ENCODE results near the gene IER5L.
"Not testable (repeated sequence)": the region's sequence is repeated elsewhere in the genome, so short reads cannot be mapped to it uniquely, and the experiment has no call there.

The IER5L gene

GRCh38 chr9:129163753-129164152, 14.3 kb downstream of the IER5L start:
- Histone ChIP-seq H3K4me1 (ENCODE audit: control insufficient read depth, insufficient read depth, low read length) (peaks cover 43% of the 10 kb centered on the region), H3K4me3 (ENCODE audit: low read length) (no peak overlapping the region), H3K9me3 (ENCODE audit: control insufficient read depth, low read length) (no peaks in the 10 kb centered on the region), H3K9ac (ENCODE audit: low read length) (peak overlapping the region; percentile 49), H3K36me3 (ENCODE audit: control insufficient read depth, insufficient read depth, low read length) (no peaks in the 10 kb centered on the region), H3K27me3 (ENCODE audit: control insufficient read depth, insufficient read depth, low read length) (no peaks in the 10 kb centered on the region)

DNA sequence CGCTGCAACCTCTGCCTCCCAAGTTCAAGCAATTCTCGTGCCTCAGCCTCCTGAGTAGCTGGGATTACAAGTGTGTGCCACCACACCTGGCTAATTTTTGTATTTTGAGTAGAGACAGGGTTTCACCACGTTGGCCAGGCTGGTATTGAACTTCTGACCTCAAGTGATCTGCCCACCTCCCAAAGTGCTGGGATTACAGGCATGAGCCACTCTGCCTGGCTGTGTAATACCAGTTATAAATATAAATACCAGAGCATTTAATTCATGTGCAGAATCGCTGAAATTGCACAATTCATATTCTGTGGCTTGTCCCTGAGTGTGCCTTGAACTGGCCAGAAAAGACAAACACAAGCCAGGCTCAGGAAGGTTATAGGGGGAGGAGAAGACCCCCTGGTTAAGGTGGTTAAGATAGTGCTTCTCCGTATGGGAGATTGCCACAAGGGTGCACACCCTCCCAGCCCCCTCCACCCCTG, 14.8 kb downstream of the IER5L start:
- Histone ChIP-seq H3K9ac (ENCODE audit: low read length) (peak overlapping the region; percentile 49), H3K4me1 (ENCODE audit: control insufficient read depth, insufficient read depth, low read length) (peaks cover 38% of the 10 kb centered on the region)
- not testable (repeated sequence) for H3K27me3 ChIP-seq (ENCODE audit: control insufficient read depth, insufficient read depth, low read length); H3K9me3 ChIP-seq (ENCODE audit: control insufficient read depth, low read length); H3K4me3 ChIP-seq (ENCODE audit: low read length); H3K36me3 ChIP-seq (ENCODE audit: control insufficient read depth, insufficient read depth, low read length)

GRCh38 chr9:129162497-129163197, 15.4 kb downstream of the IER5L start:
- Histone ChIP-seq H3K36me3 (ENCODE audit: control insufficient read depth, insufficient read depth, low read length) (no peaks in the 10 kb centered on the region), H3K27me3 (ENCODE audit: control insufficient read depth, insufficient read depth, low read length) (no peaks in the 10 kb centered on the region), H3K9ac (ENCODE audit: low read length) (no peak overlapping the region), H3K4me3 (ENCODE audit: low read length) (no peak overlapping the region), H3K9me3 (ENCODE audit: control insufficient read depth, low read length) (no peaks in the 10 kb centered on the region), H3K4me1 (ENCODE audit: control insufficient read depth, insufficient read depth, low read length) (peaks cover 32% of the 10 kb centered on the region)

DNA sequence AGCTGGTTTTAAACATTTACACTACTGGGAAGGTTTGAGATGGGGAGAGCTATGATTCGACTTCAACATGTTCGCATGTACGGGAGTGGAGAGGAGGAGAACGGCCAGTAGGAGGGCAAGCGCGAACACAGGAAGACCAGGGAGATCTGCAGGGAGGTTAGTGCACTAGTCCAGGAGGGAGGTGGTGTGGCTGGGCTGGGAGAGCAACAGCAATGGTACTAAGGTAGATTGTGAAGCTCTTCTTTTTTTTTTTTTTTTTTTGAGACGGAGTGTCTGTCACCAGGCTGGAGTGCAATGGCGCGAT, 16.6 kb downstream of the IER5L start:
- H3K9ac ChIP-seq (ENCODE audit: low read length), result no peak overlapping the region
- H3K4me1 ChIP-seq (ENCODE audit: control insufficient read depth, insufficient read depth, low read length), result peaks cover 21% of the 10 kb centered on the region
- H3K4me3 ChIP-seq (ENCODE audit: low read length), result no peak overlapping the region
- H3K36me3 ChIP-seq (ENCODE audit: control insufficient read depth, insufficient read depth, low read length), result no peaks in the 10 kb centered on the region
- H3K9me3 ChIP-seq (ENCODE audit: control insufficient read depth, low read length), result no peaks in the 10 kb centered on the region
- no peaks in the 10 kb centered on the region for H3K27me3 ChIP-seq (ENCODE audit: control insufficient read depth, insufficient read depth, low read length)

GRCh38 chr9:129160712-129161533, 17.1 kb downstream of the IER5L start:
- no peaks in the 10 kb centered on the region for H3K36me3 ChIP-seq (ENCODE audit: control insufficient read depth, insufficient read depth, low read length)
- H3K9ac ChIP-seq (ENCODE audit: low read length), result no peak overlapping the region
- peaks cover 16% of the 10 kb centered on the region for H3K4me1 ChIP-seq (ENCODE audit: control insufficient read depth, insufficient read depth, low read length)
- no peak overlapping the region for H3K4me3 ChIP-seq (ENCODE audit: low read length)
- H3K27me3 ChIP-seq (ENCODE audit: control insufficient read depth, insufficient read depth, low read length), result no peaks in the 10 kb centered on the region
- no peaks in the 10 kb centered on the region for H3K9me3 ChIP-seq (ENCODE audit: control insufficient read depth, low read length)

- H3K9ac ChIP-seq (ENCODE audit: low read length), result no peak overlapping the region
- no peaks in the 10 kb centered on the region for H3K4me1 ChIP-seq (ENCODE audit: control insufficient read depth, insufficient read depth, low read length)
- no peaks in the 10 kb centered on the region for H3K27me3 ChIP-seq (ENCODE audit: control insufficient read depth, insufficient read depth, low read length)
- H3K4me3 ChIP-seq (ENCODE audit: low read length), result no peak overlapping the region
- H3K36me3 ChIP-seq (ENCODE audit: control insufficient read depth, insufficient read depth, low read length), result peaks cover 4% of the 10 kb centered on the region
- no peaks in the 10 kb centered on the region for H3K9me3 ChIP-seq (ENCODE audit: control insufficient read depth, low read length)
Measured at GRCh38 chr9:129156163-129156562, 21.9 kb downstream of the IER5L start.

- Histone ChIP-seq H3K4me3 (ENCODE audit: low read length) (no peak overlapping the region), H3K9ac (ENCODE audit: low read length) (no peak overlapping the region), H3K4me1 (ENCODE audit: control insufficient read depth, insufficient read depth, low read length) (no peaks in the 10 kb centered on the region), H3K9me3 (ENCODE audit: control insufficient read depth, low read length) (no peaks in the 10 kb centered on the region), H3K27me3 (ENCODE audit: control insufficient read depth, insufficient read depth, low read length) (no peaks in the 10 kb centered on the region), H3K36me3 (ENCODE audit: control insufficient read depth, insufficient read depth, low read length) (peaks cover 4% of the 10 kb centered on the region)
Measured at GRCh38 chr9:129154866-129155477, 23.1 kb downstream of the IER5L start.

- Histone ChIP-seq H3K9ac (ENCODE audit: low read length) (no peak overlapping the region), H3K9me3 (ENCODE audit: control insufficient read depth, low read length) (no peaks in the 10 kb centered on the region), H3K27me3 (ENCODE audit: control insufficient read depth, insufficient read depth, low read length) (no peaks in the 10 kb centered on the region), H3K36me3 (ENCODE audit: control insufficient read depth, insufficient read depth, low read length) (peaks cover 16% of the 10 kb centered on the region), H3K4me3 (ENCODE audit: low read length) (no peak overlapping the region), H3K4me1 (ENCODE audit: control insufficient read depth, insufficient read depth, low read length) (peaks cover 11% of the 10 kb centered on the region)
Measured at GRCh38 chr9:129151469-129151868, 26.6 kb downstream of the IER5L start.

GRCh38 chr9:129150672-129151211, 27.3 kb downstream of the IER5L start:
- H3K4me1 ChIP-seq (ENCODE audit: control insufficient read depth, insufficient read depth, low read length), result peaks cover 19% of the 10 kb centered on the region
- H3K27me3 ChIP-seq (ENCODE audit: control insufficient read depth, insufficient read depth, low read length), result no peaks in the 10 kb centered on the region
- no peaks in the 10 kb centered on the region for H3K9me3 ChIP-seq (ENCODE audit: control insufficient read depth, low read length)
- peaks cover 16% of the 10 kb centered on the region for H3K36me3 ChIP-seq (ENCODE audit: control insufficient read depth, insufficient read depth, low read length)
- H3K9ac ChIP-seq (ENCODE audit: low read length), result no peak overlapping the region
- H3K4me3 ChIP-seq (ENCODE audit: low read length), result no peak overlapping the region

GRCh38 chr9:129150122-129150521, 27.9 kb downstream of the IER5L start:
- H3K36me3 ChIP-seq (ENCODE audit: control insufficient read depth, insufficient read depth, low read length), result peaks cover 16% of the 10 kb centered on the region
- no peaks in the 10 kb centered on the region for H3K9me3 ChIP-seq (ENCODE audit: control insufficient read depth, low read length)
- H3K4me3 ChIP-seq (ENCODE audit: low read length), result no peak overlapping the region
- H3K9ac ChIP-seq (ENCODE audit: low read length), result no peak overlapping the region
- no peaks in the 10 kb centered on the region for H3K27me3 ChIP-seq (ENCODE audit: control insufficient read depth, insufficient read depth, low read length)
- H3K4me1 ChIP-seq (ENCODE audit: control insufficient read depth, insufficient read depth, low read length), result peaks cover 25% of the 10 kb centered on the region

- Histone ChIP-seq H3K36me3 (ENCODE audit: control insufficient read depth, insufficient read depth, low read length) (peaks cover 13% of the 10 kb centered on the region), H3K4me3 (ENCODE audit: low read length) (no peak overlapping the region), H3K9me3 (ENCODE audit: control insufficient read depth, low read length) (no peaks in the 10 kb centered on the region), H3K9ac (ENCODE audit: low read length) (no peak overlapping the region), H3K4me1 (ENCODE audit: control insufficient read depth, insufficient read depth, low read length) (peaks cover 25% of the 10 kb centered on the region), H3K27me3 (ENCODE audit: control insufficient read depth, insufficient read depth, low read length) (no peaks in the 10 kb centered on the region)
Measured at GRCh38 chr9:129149442-129149841, 28.6 kb downstream of the IER5L start.

Data from mucosa of stomach (tissue), 1 donor.